Sigmoid colon (tissue), 4 donors: ENCODE measurements around the gene STK32B.

ENCODE experiments used
- CTCF ChIP-seq, 4 experiments: fragments of 450-650 bp in 3 of 4; fragments of 200-600 bp in 1 of 4; IDR thresholded peaks; one replicate each; pipeline ENCODE4 v1.5.1; 2016 to 2019; ENCODE audit warnings: antibody characterized with exemption in 4 of 4, mild to moderate bottlenecking in 3 of 4, moderate library complexity in 2 of 4
- EP300 ChIP-seq, 4 donors: sonication (generic); formaldehyde crosslinking; IDR thresholded peaks; one replicate each; pipeline ENCODE4 v1.6.1; 2017; ENCODE audit warnings: antibody characterized with exemption in 4 of 4

DNA sequence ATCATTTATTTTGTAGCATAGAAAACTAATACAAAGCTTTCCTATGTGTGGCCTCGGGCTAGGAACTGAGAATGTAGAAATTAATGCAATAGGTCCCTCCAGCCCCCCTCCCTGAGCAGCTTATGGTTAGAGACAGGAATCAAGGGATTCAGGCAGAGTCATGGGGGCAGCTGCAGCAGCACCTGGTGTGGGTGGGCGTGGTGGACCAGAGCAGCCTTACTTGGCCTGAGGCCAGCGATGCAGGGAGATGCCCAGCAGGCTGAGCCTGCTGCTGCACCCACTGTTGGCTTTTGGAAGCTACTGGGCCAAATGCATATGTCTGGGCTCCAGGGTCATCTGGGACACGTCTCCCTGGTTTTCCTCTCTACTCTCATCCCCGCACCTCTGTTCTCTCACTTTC is 74.0 kb downstream of the STK32B start:
- TF ChIP-seq CTCF (IDR thresholded peaks at IDR 0.05): no peak
- no peak for TF ChIP-seq EP300 (IDR thresholded peaks at IDR 0.05)
